ENCODE results near the gene RPL36.

RPL36 gene

GRCh38 chr19:5690125-5690954 is at the start of gene RPL36:
Gene RPL36, plus strand, starts transcription at chr19:5690295. Its CDS starts 213 bp downstream, at chr19:5690508.
- DNase-seq: peak; percentile 98

GRCh38 chr19:5641171-5641570 is 48.9 kb upstream of the RPL36 start:
- DNase-seq: no peak

- no peak for DNase-seq
These were observed 47.9 kb upstream of the RPL36 start for GRCh38 chr19:5642204-5642603.

GRCh38 chr19:5643060-5643459 is 47.0 kb upstream of the RPL36 start:
- no peak for DNase-seq

GRCh38 chr19:5644037-5644436 is 46.1 kb upstream of the RPL36 start:
- DNase-seq: no peak

- DNase-seq: peak; percentile 93
These were observed 44.7 kb upstream of the RPL36 start for GRCh38 chr19:5645409-5645808.

- DNase-seq: no peak
These were observed 43.4 kb upstream of the RPL36 start for GRCh38 chr19:5646703-5647102.

- DNase-seq: no peak
These were observed 41.6 kb upstream of the RPL36 start for GRCh38 chr19:5648464-5648863.

- DNase-seq: no peak
These were observed 38.7 kb upstream of the RPL36 start for GRCh38 chr19:5651361-5651760.

GRCh38 chr19:5652261-5652660 is 37.8 kb upstream of the RPL36 start:
- no peak for DNase-seq

- DNase-seq: no peak
These were observed 35.2 kb upstream of the RPL36 start for GRCh38 chr19:5654931-5655330.

- no peak for DNase-seq
These were observed 34.7 kb upstream of the RPL36 start for GRCh38 chr19:5655412-5655811.

- no peak for DNase-seq
These were observed 28.6 kb upstream of the RPL36 start for GRCh38 chr19:5661483-5661882.

GRCh38 chr19:5663904-5664303 is 26.2 kb upstream of the RPL36 start:
- DNase-seq: no peak

- DNase-seq: no peak
These were observed 25.6 kb upstream of the RPL36 start for GRCh38 chr19:5664515-5664914.

- DNase-seq: no peak
These were observed 24.1 kb upstream of the RPL36 start for GRCh38 chr19:5665781-5666513.

- DNase-seq: no peak
These were observed 23.0 kb upstream of the RPL36 start for GRCh38 chr19:5666921-5667610.

- no peak for DNase-seq
These were observed 22.3 kb upstream of the RPL36 start for GRCh38 chr19:5667751-5668271.

- no peak for DNase-seq
These were observed 20.9 kb upstream of the RPL36 start for GRCh38 chr19:5669212-5669611.

GRCh38 chr19:5671600-5671999 is 18.5 kb upstream of the RPL36 start:
- DNase-seq: no peak

- DNase-seq: no peak
These were observed 17.2 kb upstream of the RPL36 start for GRCh38 chr19:5672708-5673459.

- no peak for DNase-seq
These were observed 16.3 kb upstream of the RPL36 start for GRCh38 chr19:5673752-5674151.

- DNase-seq: peak; percentile 57
These were observed 15.4 kb upstream of the RPL36 start for GRCh38 chr19:5674714-5675113.
